Measurements from ENCODE around the gene ZBTB45.
"Not testable (repeated sequence)": the region's sequence is repeated elsewhere in the genome, so short reads cannot be mapped to it uniquely, and the experiment has no call there.

The ZBTB45 gene

DNA sequence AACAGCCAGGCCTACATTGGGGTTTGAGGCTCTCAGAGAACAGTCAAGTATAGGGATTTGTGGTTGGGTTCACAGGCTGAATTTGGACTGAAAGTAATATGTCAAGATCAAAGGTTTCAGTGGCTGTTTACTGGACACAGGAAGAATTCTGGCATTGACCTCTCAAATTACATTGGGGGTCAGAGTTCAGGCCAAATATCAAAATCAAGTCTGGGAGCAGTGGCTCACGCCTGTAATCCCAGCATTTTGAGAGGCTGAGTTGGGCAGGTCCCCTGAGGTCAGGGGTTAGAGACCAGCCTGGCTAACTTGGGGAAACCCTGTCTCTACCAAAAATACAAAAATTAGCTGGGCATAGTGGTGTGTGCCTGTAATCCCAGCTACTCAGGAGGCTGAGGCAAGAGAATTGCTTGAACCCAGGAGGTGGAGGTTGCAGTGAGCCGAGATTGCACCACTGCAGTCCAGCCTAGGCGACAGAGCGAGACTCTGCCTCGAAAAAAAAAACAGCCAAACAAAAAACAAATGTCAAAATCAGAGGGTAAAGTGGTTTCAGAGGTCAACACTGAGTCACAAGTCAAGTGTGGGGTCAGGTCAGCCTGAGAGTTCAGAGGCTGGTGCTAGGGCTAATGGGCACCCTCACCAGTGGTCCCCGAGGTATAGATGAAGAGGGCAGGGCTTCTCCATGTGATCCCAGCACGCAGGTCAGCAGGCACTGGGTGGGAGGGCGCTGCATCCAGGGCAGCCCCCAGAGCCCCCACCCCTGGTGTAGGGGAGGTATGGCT lies 9.3 kb downstream of the ZBTB45 start:
- no peak for DNase-seq (ENCODE audit: low spot score)

GRCh38 chr19:58509731-58510083 lies 9.9 kb downstream of the ZBTB45 start:
- peak; percentile 62 for DNase-seq (ENCODE audit: low spot score)

- not testable (repeated sequence) for DNase-seq (ENCODE audit: low spot score)
These were observed 11.9 kb downstream of the ZBTB45 start for GRCh38 chr19:58507602-58508223.

DNA sequence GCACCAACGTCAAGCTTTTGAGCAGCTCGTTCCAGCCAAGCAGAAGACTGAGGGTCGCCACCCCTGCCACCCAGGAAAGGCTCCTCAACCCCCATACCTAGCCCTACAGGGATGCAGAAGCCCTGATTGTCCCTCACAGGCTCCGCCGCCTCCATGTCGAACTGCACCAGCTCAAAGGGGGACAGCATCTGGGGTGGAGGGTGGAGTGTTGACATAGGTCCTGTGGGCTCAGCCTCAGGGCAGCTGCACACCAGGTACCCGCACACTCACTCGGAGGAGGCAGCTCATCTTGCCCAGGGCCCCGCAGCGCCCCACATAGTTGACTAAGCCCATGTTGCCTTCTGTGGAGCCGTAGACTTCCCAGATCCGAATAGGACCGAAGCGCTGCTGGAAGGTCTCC lies 19.4 kb downstream of the ZBTB45 start:
- no peak for DNase-seq (ENCODE audit: low spot score)

DNA sequence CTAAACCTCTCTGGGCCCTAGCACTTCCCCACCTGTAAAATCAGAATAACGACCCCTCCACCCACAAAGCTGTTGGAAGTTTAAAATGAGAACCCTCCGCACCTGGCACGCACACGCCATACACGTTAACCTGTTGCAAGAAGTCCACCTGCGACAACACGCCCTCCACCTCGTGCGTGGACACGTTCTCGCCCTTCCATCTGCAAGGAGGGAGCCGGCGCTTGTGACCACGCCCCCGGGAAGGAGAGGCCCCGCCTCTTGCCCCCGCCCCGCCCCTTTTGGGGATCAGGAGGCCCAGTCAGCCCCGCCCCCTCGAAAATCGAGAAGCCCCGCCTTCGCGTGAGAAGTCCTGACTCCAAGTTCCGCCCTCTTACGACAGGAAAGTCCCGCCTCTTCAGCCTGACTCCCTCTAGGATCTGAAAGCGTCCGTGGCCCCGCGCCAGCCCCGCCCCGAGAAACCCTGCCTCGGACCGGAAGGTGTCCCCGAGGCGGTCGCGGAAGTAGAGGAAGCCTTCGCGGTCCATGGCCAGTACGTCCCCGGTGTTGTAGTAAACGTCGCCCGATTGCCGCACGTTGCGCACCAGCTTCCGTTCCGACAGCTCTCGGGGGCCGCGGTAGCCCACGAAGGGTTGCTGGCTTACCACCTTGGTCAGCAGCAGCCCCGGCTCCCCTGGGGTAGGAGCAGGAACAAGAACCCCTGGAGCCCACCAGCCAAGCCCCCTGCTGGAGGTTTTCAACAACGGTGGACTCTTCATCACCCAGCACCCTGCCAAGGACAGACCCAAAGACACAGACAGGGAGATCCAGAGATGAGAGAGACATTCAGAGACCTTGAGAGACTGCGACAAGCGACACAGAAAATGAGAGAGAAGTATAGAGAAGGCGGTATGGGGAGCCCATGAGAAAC lies 20.3 kb downstream of the ZBTB45 start:
- peak; percentile 99 for DNase-seq (ENCODE audit: low spot score)

DNA sequence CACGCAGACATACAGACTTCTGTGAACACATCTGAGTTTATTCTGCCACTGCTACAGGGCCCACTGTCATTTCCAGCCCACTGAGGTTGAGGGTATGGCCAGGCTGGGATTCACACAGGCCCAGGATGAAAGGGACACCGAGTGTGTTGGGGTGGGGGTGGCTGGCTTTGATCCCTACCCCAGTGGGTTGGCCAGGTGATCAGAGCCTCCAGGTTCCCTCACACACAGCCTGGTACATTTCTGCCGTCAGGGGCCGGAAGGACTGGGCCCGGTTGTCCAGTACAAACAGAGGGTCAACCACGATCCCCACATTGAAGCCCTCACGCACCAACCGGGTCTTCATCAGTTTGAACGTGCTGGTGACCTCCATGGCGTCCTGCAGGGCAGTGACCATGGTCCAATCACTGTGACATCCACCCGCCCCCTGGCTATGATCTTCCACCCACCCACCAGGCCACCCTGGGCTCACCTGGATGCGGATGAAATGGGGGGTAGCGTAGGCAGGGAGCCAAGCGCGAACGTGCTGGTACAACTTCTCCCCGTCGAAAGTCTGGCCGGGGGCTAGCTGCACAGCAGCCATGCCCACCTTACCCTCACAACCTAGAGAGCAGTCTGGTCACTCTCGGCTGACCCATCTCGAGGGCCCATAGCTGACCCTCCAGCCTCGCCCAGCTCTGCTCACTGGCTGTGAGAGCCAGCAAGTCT lies 21.1 kb downstream of the ZBTB45 start:
- no peak for DNase-seq (ENCODE audit: low spot score)

GRCh38 chr19:58497634-58498170 lies 21.9 kb downstream of the ZBTB45 start:
- no peak for DNase-seq (ENCODE audit: low spot score)

- no peak for DNase-seq (ENCODE audit: low spot score)
These were observed 27.3 kb downstream of the ZBTB45 start for GRCh38 chr19:58492265-58492664.

DNA sequence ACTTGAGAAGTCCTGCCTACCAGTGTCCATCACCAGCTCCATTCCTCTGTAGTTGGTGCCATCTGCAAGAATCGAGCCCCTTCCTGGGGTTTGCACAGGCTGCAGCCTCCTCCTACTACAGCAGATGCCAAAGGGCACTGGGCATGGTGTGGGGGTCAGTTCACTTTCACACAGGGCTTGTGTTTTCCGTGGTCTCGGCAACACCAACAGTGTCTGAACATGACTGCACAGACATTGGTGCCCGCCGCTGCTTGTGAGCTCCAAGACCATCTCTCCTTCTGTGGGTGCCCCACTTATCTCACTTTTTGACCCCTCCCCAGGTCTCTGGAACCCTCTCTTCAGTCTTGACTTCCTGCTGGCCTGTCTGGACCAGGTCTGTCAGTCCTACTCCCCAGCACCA lies 28.2 kb downstream of the ZBTB45 start:
- no peak for DNase-seq (ENCODE audit: low spot score)

- DNase-seq (ENCODE audit: low spot score): not testable (repeated sequence)
These were observed 35.3 kb downstream of the ZBTB45 start for GRCh38 chr19:58484349-58484748.

- DNase-seq (ENCODE audit: low spot score): no peak
These were observed 35.8 kb downstream of the ZBTB45 start for GRCh38 chr19:58483776-58484175.

DNA sequence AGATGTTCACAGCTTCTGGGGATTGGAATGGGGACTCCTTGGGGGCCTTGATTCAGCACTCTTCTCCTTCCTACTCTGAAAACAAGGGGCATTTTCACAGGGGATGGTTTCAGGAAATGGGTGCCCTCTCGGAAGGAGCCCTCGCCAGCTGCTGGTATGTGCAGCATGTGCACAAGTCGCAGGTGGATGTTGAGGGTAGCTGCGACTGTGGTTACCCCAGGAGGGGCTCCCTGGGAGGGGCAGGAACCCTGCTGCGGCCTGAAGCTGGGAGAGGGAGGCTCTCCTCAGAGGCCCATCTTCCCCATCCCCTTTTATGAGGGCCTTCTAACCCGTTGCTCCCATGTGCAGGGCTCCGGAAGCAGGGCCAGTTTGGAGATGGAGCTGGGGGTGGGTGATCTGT lies 37.2 kb downstream of the ZBTB45 start:
- DNase-seq (ENCODE audit: low spot score): no peak

DNA sequence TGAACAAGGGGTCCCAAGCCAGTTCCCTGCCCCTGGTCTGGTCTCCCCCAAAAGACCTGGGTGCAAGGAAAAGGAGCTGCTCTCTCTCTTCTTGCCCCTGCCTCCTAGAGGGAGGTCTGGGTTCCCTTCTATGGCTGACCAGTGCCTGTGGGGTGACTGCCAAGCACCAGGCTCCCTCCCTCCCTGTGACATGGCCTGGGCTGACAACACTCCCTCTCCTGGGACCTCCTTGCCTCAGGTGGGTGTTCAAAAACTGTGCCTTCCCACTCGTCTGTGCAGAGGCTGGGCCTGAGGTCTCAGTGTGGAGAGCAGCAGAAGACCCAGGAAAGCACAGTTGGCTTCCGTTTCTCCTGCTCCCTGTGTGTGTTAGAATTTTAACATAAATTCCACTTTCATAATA lies 38.8 kb downstream of the ZBTB45 start:
- DNase-seq (ENCODE audit: low spot score): no peak

DNA sequence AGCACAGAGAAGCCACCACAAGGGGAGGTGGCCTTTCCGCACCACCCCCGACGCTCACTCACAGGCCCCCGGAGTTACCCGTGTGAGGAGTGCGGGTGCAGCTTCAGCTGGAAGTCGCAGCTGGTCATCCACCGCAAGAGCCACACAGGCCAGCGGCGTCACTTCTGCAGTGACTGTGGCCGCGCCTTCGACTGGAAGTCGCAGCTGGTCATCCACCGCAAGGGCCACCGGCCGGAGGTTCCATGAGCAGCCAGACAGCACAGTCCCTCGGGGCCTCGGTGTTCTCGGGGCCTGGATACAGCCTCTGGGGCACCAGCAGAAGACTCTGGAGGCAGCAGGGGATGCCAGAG lies 39.2 kb downstream of the ZBTB45 start:
- no peak for DNase-seq (ENCODE audit: low spot score)

DNA sequence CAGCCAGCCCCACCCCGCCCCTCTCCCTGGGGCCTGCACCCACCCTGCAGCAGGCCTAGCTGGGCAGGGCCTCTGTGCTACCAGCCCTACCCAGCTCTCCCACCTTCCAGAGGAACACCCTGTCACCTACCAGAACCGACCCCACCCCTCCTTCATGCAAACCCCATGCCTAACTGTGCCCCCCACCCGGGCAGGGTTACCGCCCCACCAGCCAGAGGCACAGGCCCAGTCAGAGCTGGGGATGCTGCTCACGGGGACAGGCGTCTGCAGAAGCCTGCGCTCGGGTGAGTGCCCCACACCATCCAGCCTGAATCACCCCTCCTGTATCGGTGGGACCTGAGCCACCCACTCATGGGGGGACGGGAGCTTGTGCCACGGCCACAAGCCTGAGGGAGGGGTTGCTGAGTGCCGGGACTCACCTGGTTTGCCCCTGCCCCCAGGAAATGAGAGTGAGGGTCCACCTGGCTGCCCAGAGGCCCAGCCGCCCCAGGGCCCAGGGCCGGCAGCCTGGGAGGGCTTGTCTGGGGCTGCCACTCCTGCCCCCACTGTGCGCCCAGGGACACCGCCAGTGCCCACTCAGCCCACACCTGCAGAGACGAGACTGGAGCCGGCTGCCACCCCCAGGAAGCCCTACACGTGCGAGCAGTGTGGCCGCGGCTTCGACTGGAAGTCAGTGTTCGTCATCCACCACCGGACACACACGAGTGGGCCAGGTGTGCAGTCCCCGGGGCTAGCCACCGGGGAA lies 39.7 kb downstream of the ZBTB45 start:
- no peak for DNase-seq (ENCODE audit: low spot score)

- no peak for DNase-seq (ENCODE audit: low spot score)
These were observed 40.3 kb downstream of the ZBTB45 start for GRCh38 chr19:58479303-58479702.

DNA sequence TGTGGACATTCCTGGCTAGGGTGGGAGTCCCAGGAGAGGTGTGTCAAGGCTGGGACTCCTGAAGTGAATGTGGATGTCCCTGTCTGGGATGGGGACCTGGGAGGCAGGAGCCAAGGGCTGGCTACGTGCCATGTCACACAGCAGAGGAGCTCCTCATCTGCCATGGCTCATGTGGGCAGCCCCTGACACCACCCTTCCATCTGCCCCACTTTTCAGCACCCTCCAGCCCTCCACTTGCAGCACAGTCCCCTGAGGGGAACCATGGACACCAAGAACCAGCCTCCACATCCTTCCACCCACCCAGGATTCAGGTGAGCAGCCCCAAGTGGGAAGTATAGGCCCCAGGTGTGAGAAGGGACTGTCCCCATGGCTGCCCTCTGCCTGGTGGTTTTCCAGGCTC lies 41.7 kb downstream of the ZBTB45 start:
- no peak for DNase-seq (ENCODE audit: low spot score)

- DNase-seq (ENCODE audit: low spot score): no peak
These were observed 42.5 kb downstream of the ZBTB45 start for GRCh38 chr19:58477130-58477529.

DNA sequence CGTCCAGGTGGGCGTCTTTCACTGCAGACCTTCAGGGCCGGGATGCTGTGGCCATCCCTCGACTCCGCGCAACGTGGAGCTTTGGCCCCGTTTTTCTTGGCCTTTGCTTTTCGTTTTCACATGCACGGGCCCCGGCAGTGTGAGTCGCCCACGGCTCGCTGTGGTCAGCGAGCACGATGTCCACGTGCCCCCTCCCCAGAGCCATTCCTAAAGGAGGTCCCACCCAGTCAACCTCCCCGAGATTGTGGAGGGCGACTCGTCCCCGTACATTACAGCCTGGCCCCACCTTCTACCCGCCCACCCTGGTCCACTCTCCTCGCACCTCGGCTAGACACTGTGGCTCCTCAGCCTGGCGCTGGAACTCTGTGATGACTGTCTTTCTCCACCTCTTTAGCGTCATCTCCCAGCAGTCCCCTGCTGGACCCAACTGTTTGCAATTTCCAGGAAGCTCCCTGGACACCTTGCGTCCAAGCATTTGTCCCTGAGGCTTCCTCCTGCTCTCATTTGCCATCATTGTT lies 43.1 kb downstream of the ZBTB45 start:
- no peak for DNase-seq (ENCODE audit: low spot score)

DNA sequence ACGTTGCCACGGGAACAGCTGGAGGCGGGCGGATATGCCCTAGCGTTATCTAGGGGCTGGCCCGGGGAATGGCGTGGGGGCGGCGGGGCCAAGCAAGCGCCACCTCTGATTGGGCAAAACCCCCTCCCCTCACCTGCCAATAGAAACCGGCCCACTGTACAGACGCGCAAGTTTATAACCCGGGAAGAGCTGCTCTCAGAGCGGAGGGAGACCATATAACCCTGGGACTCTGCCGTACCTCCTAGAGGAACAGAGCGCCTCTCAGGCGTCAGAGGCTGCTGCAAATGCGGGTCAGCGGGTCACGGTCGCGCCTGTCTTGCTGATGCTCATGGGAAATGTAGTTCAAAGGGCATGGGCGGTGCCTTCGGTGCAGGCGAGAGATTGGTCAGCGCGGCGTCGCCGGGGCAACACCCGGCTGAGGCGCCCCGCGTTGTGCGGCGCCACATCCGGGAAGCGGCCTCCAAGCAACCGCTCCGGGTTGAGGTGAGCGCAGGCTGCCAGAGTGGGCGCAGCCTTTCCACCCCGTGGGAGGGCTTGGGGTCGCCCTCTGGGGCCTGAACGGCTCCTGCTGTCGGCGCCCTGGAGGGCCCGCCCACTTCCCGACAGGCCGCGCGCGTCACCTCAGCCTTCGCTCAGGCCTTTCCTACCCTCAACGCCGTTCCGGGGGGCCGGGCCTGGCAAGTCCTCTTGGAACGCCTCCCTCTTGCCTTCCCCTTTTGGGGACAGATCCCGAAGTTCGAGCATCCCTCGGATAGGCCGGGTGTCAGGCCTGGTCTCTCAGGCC lies 43.7 kb downstream of the ZBTB45 start, which contains the start of gene ZNF446:
ZNF446 (plus strand) TSS at position 639 of the 784 bp plus-strand sequence. CDS start 867 bp downstream, outside the sequence.
- DNase-seq (ENCODE audit: low spot score): peak; percentile 97

Measured in hematopoietic multipotent progenitor cell treated with erythropoietin and hydrocortisone succinate and interleukin-3 and kit ligand, for 15 days (in vitro differentiated cells).